KMS-11 (cell line): ENCODE measurements around the gene RAB11B.
"Not testable (repeated sequence)": the region's sequence is repeated elsewhere in the genome, so short reads cannot be mapped to it uniquely, and the experiment has no call there.

Source experiments
- H2AFZ ChIP-seq: fragments of 200-600 bp; sonication (generic); 2 replicates; pipeline ENCODE4 v1.6.1; 2016; ENCODE audit warnings: antibody characterized with exemption, mixed run types, low read depth
- H3K27ac ChIP-seq: fragments of 200-600 bp; sonication (generic); 2 replicates; pipeline ENCODE4 v1.6.1; 2016; ENCODE audit warnings: mild to moderate bottlenecking, mixed run types
- H3K27me3 ChIP-seq: fragments of 200-600 bp; sonication (generic); 2 replicates; pipeline ENCODE4 v1.6.1; 2017; ENCODE audit warnings: mild to moderate bottlenecking, low read depth, mixed run types, moderate library complexity; ENCODE audit not compliant: insufficient read depth
- H3K36me3 ChIP-seq: fragments of 200-600 bp; sonication (generic); 2 replicates; pipeline ENCODE4 v1.6.1; 2017; ENCODE audit warnings: mild to moderate bottlenecking, mixed run types; ENCODE audit not compliant: insufficient read depth
- H3K4me1 ChIP-seq: fragments of 200-600 bp; sonication (generic); 2 replicates; pipeline ENCODE4 v1.6.1; 2016; ENCODE audit warnings: mild to moderate bottlenecking, low read depth, mixed run types; ENCODE audit not compliant: poor library complexity, severe bottlenecking
- H3K4me2 ChIP-seq: fragments of 200-600 bp; sonication (generic); 2 replicates; pipeline ENCODE4 v1.7.0; 2016; ENCODE audit warnings: mild to moderate bottlenecking, mixed run types
- H3K4me3 ChIP-seq: fragments of 200-600 bp; sonication (generic); IDR thresholded peaks from 2 replicates; pipeline ENCODE4 v1.6.1; 2017; ENCODE audit warnings: low read depth, low read length, mixed read lengths; ENCODE audit not compliant: insufficient read depth
- H3K79me2 ChIP-seq: fragments of 200-600 bp; sonication (generic); 2 replicates; pipeline ENCODE4 v1.6.1; 2016; ENCODE audit warnings: low read depth, mixed run types; ENCODE audit not compliant: insufficient read depth
- H3K9ac ChIP-seq: fragments of 200-600 bp; sonication (generic); 2 replicates; pipeline ENCODE4 v1.6.1; 2016; ENCODE audit warnings: mild to moderate bottlenecking, mixed run types
- H4K20me1 ChIP-seq: fragments of 200-600 bp; sonication (generic); 2 replicates; pipeline ENCODE4 v1.6.1; 2016; ENCODE audit warnings: mild to moderate bottlenecking, mixed run types; ENCODE audit not compliant: insufficient read depth
- CTCF ChIP-seq: fragments of 200-600 bp; sonication (generic); conservative IDR thresholded peaks from 2 replicates; pipeline ENCODE4 v1.6.1; 2017; ENCODE audit warnings: low read depth, mild to moderate bottlenecking, antibody characterized with exemption, low read length, moderate library complexity, mixed read lengths

RAB11B gene

GRCh38 chr19:8377598-8377997, 12.6 kb upstream of the RAB11B start:
- no peak overlapping the region for H3K27ac ChIP-seq
- H3K4me3 ChIP-seq = no peak overlapping the region
- no peak overlapping the region for H3K4me2 ChIP-seq
- no peak overlapping the region for H3K9ac ChIP-seq
- no peaks in the 10 kb centered on the region for H3K27me3 ChIP-seq
- H4K20me1 ChIP-seq = no peaks in the 10 kb centered on the region
- H2AFZ ChIP-seq = no peak overlapping the region
- H3K79me2 ChIP-seq = no peaks in the 10 kb centered on the region
- H3K4me1 ChIP-seq = no peaks in the 10 kb centered on the region
- no peaks in the 10 kb centered on the region for H3K36me3 ChIP-seq
- no peak for TF ChIP-seq CTCF

GRCh38 chr19:8379156-8379891, 10.8 kb upstream of the RAB11B start:
- H3K36me3 ChIP-seq, H3K27ac ChIP-seq, H2AFZ ChIP-seq, H3K27me3 ChIP-seq, H4K20me1 ChIP-seq, H3K4me2 ChIP-seq, H3K4me3 ChIP-seq, H3K9ac ChIP-seq, H3K79me2 ChIP-seq, H3K4me1 ChIP-seq: not testable (repeated sequence)

- H3K4me2 ChIP-seq, H3K36me3 ChIP-seq, H3K9ac ChIP-seq, H3K27me3 ChIP-seq, H3K4me3 ChIP-seq, H3K4me1 ChIP-seq, H3K79me2 ChIP-seq, H3K27ac ChIP-seq, H4K20me1 ChIP-seq, H2AFZ ChIP-seq: not testable (repeated sequence)
Observed at GRCh38 chr19:8384569-8384968, 5.6 kb upstream of the RAB11B start.

- H2AFZ ChIP-seq, H3K36me3 ChIP-seq, H3K27ac ChIP-seq, H3K79me2 ChIP-seq, H3K9ac ChIP-seq, H3K4me1 ChIP-seq, H3K4me2 ChIP-seq, H4K20me1 ChIP-seq, H3K27me3 ChIP-seq, H3K4me3 ChIP-seq: not testable (repeated sequence)
Observed at GRCh38 chr19:8385103-8385502, 5.1 kb upstream of the RAB11B start.

- H3K36me3 ChIP-seq, H3K27ac ChIP-seq, H2AFZ ChIP-seq, H3K9ac ChIP-seq, H3K4me1 ChIP-seq, H3K4me2 ChIP-seq, H4K20me1 ChIP-seq, H3K79me2 ChIP-seq, H3K27me3 ChIP-seq, H3K4me3 ChIP-seq: not testable (repeated sequence)
Observed at GRCh38 chr19:8385566-8385965, 4.6 kb upstream of the RAB11B start.

GRCh38 chr19:8386419-8386818, 3.7 kb upstream of the RAB11B start:
- H3K27me3 ChIP-seq, H4K20me1 ChIP-seq, H3K9ac ChIP-seq, H3K36me3 ChIP-seq, H3K4me3 ChIP-seq, H3K79me2 ChIP-seq, H3K27ac ChIP-seq, H3K4me2 ChIP-seq, H2AFZ ChIP-seq: not testable (repeated sequence)
- peaks cover 12% of the 10 kb centered on the region for H3K4me1 ChIP-seq

GRCh38 chr19:8386990-8387389, 3.2 kb upstream of the RAB11B start:
- Histone ChIP-seq H3K79me2 (peaks cover 3% of the 10 kb centered on the region; the same call in 1 of the 2 replicates), H3K9ac (no peak overlapping the region), H3K27me3 (no peaks in the 10 kb centered on the region), H3K4me3 (no peak overlapping the region), H3K27ac (no peak overlapping the region), H2AFZ (no peak overlapping the region), H3K4me1 (peaks cover 12% of the 10 kb centered on the region), H3K4me2 (no peak overlapping the region), H3K36me3 (no peaks in the 10 kb centered on the region), H4K20me1 (no peaks in the 10 kb centered on the region)
- no peak for TF ChIP-seq CTCF
